H1 (cell line): ENCODE data around the gene RHBDD2. TPM values are rescaled to one million over a fixed set of nuclear protein-coding genes. Genes with fewer than 3 reads are reported as not detected.
"Not testable (repeated sequence)": the region's sequence is repeated elsewhere in the genome, so short reads cannot be mapped to it uniquely, and the experiment has no call there.

Experiments used
- CTCF ChIA-PET: fragments of 300-600 bp; sonication (Branson Sonifier 250); formaldehyde crosslinking; loops from one replicate; lab custom pipeline; 2021; ENCODE audit not compliant: partially characterized antibody; lab: Charles Lee
- POLR2A ChIA-PET: fragments of 300-600 bp; sonication (Branson Sonifier 250); formaldehyde crosslinking; loops from one replicate; lab custom pipeline; 2021; ENCODE audit warnings: inconsistent platforms; ENCODE audit not compliant: partially characterized antibody; lab: Charles Lee
- DNase-seq, 2 experiments: peaks; one replicate each; pipeline versions ENCODE4 v3.0.0 to v3.0.0-alpha.2; 2010 to 2022; ENCODE audit warnings: low spot score in 2 of 2, low read depth in 1 of 2, mixed read lengths in 1 of 2
- FAIRE-seq: peaks from 2 replicates; lab custom pipeline; 2011; peaks lifted over from hg19 to GRCh38; lab: Jason Lieb, UNC
- H2AFZ ChIP-seq: 2 replicates; pipeline ENCODE4 v1.8.1; 2012; ENCODE audit warnings: low read length, inconsistent platforms
- H2AK5ac ChIP-seq: 2 replicates; pipeline ENCODE4 v1.6.1; 2013; ENCODE audit warnings: low read depth, low read length
- H2BK120ac ChIP-seq: replicated peaks from 2 replicates; pipeline ENCODE3; 2013; ENCODE audit warnings: low read depth, low read length, inconsistent platforms
- H2BK12ac ChIP-seq: 2 replicates; pipeline ENCODE4 v1.6.1; 2013; ENCODE audit warnings: low read depth, low read length
- H2BK15ac ChIP-seq: 2 replicates; pipeline ENCODE4 v1.6.1; 2013; ENCODE audit warnings: low read length
- H2BK20ac ChIP-seq: 2 replicates; pipeline ENCODE4 v1.6.1; 2013; ENCODE audit warnings: low read length
- H2BK5ac ChIP-seq: 2 replicates; pipeline ENCODE4 v1.6.1; 2013; ENCODE audit warnings: low read depth, low read length
- H3K14ac ChIP-seq: 2 replicates; pipeline ENCODE4 v1.6.1; 2013; ENCODE audit warnings: inconsistent platforms; ENCODE audit not compliant: insufficient read length
- H3K18ac ChIP-seq: 2 replicates; pipeline ENCODE4 v1.6.1; 2013; ENCODE audit warnings: low read length; ENCODE audit errors: extremely low read depth
- H3K23ac ChIP-seq: 2 replicates; pipeline ENCODE4 v1.6.1; 2013; ENCODE audit warnings: inconsistent platforms; ENCODE audit not compliant: insufficient read length
- H3K23me2 ChIP-seq: 2 replicates; pipeline ENCODE4 v1.6.1; 2013; ENCODE audit warnings: low read depth, low read length
- H3K27ac ChIP-seq: 2 replicates; pipeline ENCODE4 v1.6.1; 2011; ENCODE audit warnings: low read depth, low read length, inconsistent platforms
- H3K27me3 ChIP-seq, 4 experiments: replicated peaks in 1 of 4; 1 replicate in 1 of 4; 2 replicates in 3 of 4; pipeline versions ENCODE4 v1.6.1 to v1.8.1; 2011 to 2013; ENCODE audit warnings: low read length in 3 of 4, mild to moderate bottlenecking in 3 of 4, inconsistent platforms in 2 of 4, mixed read lengths in 2 of 4, moderate library complexity in 1 of 4; ENCODE audit not compliant: control insufficient read depth in 3 of 4, insufficient read depth in 3 of 4; ENCODE audit errors: extremely low read depth in 1 of 4
- H3K36me3 ChIP-seq, 4 experiments: 2 replicates each; pipeline versions ENCODE4 v1.6.1 to v1.8.1; 2011 to 2013; ENCODE audit warnings: mild to moderate bottlenecking in 4 of 4, low read length in 3 of 4, moderate library complexity in 2 of 4, control low read depth in 1 of 4, inconsistent platforms in 1 of 4; ENCODE audit not compliant: insufficient read depth in 4 of 4, control insufficient read depth in 2 of 4
- H3K4ac ChIP-seq: replicated peaks from 2 replicates; pipeline ENCODE3; 2013; ENCODE audit warnings: low read length, low read depth, mixed read lengths, inconsistent platforms; ENCODE audit not compliant: insufficient read length
- H3K4me1 ChIP-seq, 4 experiments: replicated peaks in 1 of 4; 1 replicate in 1 of 4; 2 replicates in 3 of 4; pipeline versions ENCODE4 v1.6.1 to v1.8.1; 2011 to 2013; ENCODE audit warnings: low read length in 3 of 4, inconsistent platforms in 2 of 4, mixed read lengths in 1 of 4; ENCODE audit not compliant: insufficient read depth in 4 of 4, control insufficient read depth in 3 of 4
- H3K4me2 ChIP-seq, 2 experiments: 2 replicates each; pipeline versions ENCODE4 v1.6.1 to v1.8.1; 2011 to 2013; ENCODE audit warnings: low read depth in 2 of 2, low read length in 2 of 2, control low read depth in 1 of 2, inconsistent platforms in 1 of 2, mild to moderate bottlenecking in 1 of 2; ENCODE audit not compliant: insufficient read depth in 1 of 2
- H3K4me3 ChIP-seq, 4 experiments: fragments of 200-600, 300-600 bp in 1 of 4; sonication (generic), shearing (Covaris generic), sonication (Bioruptor Twin) in 1 of 4; 2 replicates each; pipeline versions ENCODE4 v1.5.1 to v1.8.1; 2011 to 2016; ENCODE audit warnings: low read length in 4 of 4, low read depth in 3 of 4, control low read depth in 2 of 4, inconsistent platforms in 2 of 4, mild to moderate bottlenecking in 2 of 4, mixed read lengths in 1 of 4, moderate library complexity in 1 of 4; ENCODE audit not compliant: insufficient read depth in 2 of 4; ENCODE audit errors: extremely low read depth in 1 of 4
- H3K56ac ChIP-seq: replicated peaks from 2 replicates; pipeline ENCODE3; 2013; ENCODE audit warnings: low read depth, mild to moderate bottlenecking, mixed read lengths, low read length, inconsistent platforms; ENCODE audit not compliant: insufficient read length
- H3K79me1 ChIP-seq: 2 replicates; pipeline ENCODE4 v1.6.1; 2013; ENCODE audit warnings: low read depth, low read length, control low read depth
- H3K79me2 ChIP-seq, 2 experiments: 2 replicates each; pipeline versions ENCODE4 v1.6.1 to v1.8.1; 2012 to 2013; ENCODE audit warnings: low read length in 2 of 2, mild to moderate bottlenecking in 2 of 2, inconsistent platforms in 1 of 2; ENCODE audit not compliant: insufficient read depth in 2 of 2, control insufficient read depth in 1 of 2
- H3K9ac ChIP-seq, 4 experiments: replicated peaks in 1 of 4; 1 replicate in 1 of 4; 2 replicates in 3 of 4; pipeline versions ENCODE4 v1.6.1 to v1.8.1; 2011 to 2013; ENCODE audit warnings: low read depth in 3 of 4, low read length in 3 of 4, control low read depth in 2 of 4, mild to moderate bottlenecking in 2 of 4, moderate library complexity in 2 of 4, inconsistent platforms in 1 of 4; ENCODE audit errors: extremely low read depth in 1 of 4
- H3K9me3 ChIP-seq, 2 experiments: 2 replicates each; pipeline versions ENCODE4 v1.6.1 to v1.8.1; 2012 to 2013; ENCODE audit warnings: mild to moderate bottlenecking in 2 of 2, moderate library complexity in 2 of 2, control low read depth in 1 of 2, inconsistent platforms in 1 of 2, low read depth in 1 of 2, low read length in 1 of 2, mixed read lengths in 1 of 2; ENCODE audit not compliant: insufficient read depth in 2 of 2
- H4K20me1 ChIP-seq, 2 experiments: replicated peaks in 1 of 2; 2 replicates each; pipeline versions ENCODE3 to v1.8.1; 2011 to 2013; ENCODE audit warnings: inconsistent platforms in 2 of 2, low read length in 2 of 2, mild to moderate bottlenecking in 1 of 2; ENCODE audit not compliant: insufficient read depth in 2 of 2, control insufficient read depth in 1 of 2
- H4K5ac ChIP-seq: 2 replicates; pipeline ENCODE4 v1.6.1; 2013; ENCODE audit warnings: low read length, low read depth, mixed read lengths, inconsistent platforms; ENCODE audit not compliant: insufficient read length
- H4K8ac ChIP-seq: 2 replicates; pipeline ENCODE4 v1.8.0; 2013; ENCODE audit warnings: mild to moderate bottlenecking, moderate library complexity, low read length, inconsistent platforms; ENCODE audit not compliant: insufficient read depth; ENCODE audit errors: extremely low read depth
- H4K91ac ChIP-seq: replicated peaks from 2 replicates; pipeline ENCODE3; 2013; ENCODE audit warnings: low read length, mixed read lengths, inconsistent platforms; ENCODE audit not compliant: insufficient read length
- WGBS, 2 experiments: shearing (Covaris generic) in 1 of 2; methylation state at CpG; one replicate each; pipeline versions ENCODE4 v1.1.6 to v1.1.7; 2013 to 2015; ENCODE audit warnings: low lambda C conversion rate in 2 of 2, mixed read lengths in 2 of 2, inconsistent platforms in 1 of 2, low coverage in 1 of 2, missing lambda C conversion rate in 1 of 2; ENCODE audit not compliant: insufficient replicate concordance in 2 of 2, insufficient coverage in 1 of 2, insufficient read length in 1 of 2; ENCODE audit errors: extremely low coverage in 1 of 2, missing lambda C conversion rate in 1 of 2; 5-methylcytosine and 5-hydroxymethylcytosine counted together
- polyA plus RNA-seq, 7 experiments: library from polyadenylated mRNA; depleted of rRNA in 3 of 7; stranded (reverse) in 5 of 7; unstranded in 2 of 7; fragments of >200 nt in 5 of 7; fragments of 200-250 nt in 2 of 7; gene quantifications; 1 replicate in 5 of 7; 2 replicates in 1 of 7; 4 replicates in 1 of 7; pipeline versions ENCODE4 v1.2.1 to v1.2.3, GENCODE V29; 2011 to 2013; ENCODE audit warnings: missing spikeins in 2 of 7, mixed read lengths in 2 of 7
- total RNA-seq: library from RNA; stranded (reverse); fragmentation: NEBNext Ultra II Directional; extraction: Animal tissue kit (Norgen Biotek cat#: 25700); gene quantifications from 2 replicates; pipeline ENCODE4 v1.2.1, GENCODE V29; 2021

RHBDD2 gene
- total and polyA plus RNA-seq, 2 of the 8 experiments (the other 6 are each of a cell fraction or from before 2014, with no cell fraction given): 28.3 to 65.5 TPM

DNA sequence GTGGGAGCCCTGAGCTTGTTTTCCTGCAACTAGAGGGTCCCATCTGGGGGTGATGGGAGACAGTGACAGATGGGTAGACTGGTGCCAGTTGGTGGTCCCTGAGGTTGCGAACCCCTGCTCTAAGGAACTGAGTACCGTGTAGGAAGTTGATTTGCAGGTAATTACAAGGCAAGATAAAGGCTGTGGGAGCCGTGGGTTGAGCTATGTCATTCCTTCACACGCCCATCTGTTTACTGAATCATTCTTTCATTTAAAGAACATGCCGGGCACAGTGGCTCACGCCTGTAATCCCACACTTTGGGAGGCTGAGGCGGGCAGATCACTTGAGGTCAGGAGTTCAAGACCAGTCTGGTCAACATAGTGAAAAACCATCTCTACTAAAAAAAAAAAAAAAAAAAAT, 12.4 kb downstream of the RHBDD2 start:
- not testable (repeated sequence) for H3K4me3 ChIP-seq, H2BK5ac ChIP-seq
- CTCF ChIA-PET: interaction anchor here (0.6 to 1.7 kb wide), 5 partner anchors 44 to 134 kb away, joined by 3 to 7 read pairs (median 4); no protein-coding TSS in a partner anchor

More for the DNA sequence above, 12.4 kb downstream of the RHBDD2 start:
- H2BK12ac ChIP-seq, H2BK120ac ChIP-seq, H4K5ac ChIP-seq, H2BK20ac ChIP-seq, H3K9ac ChIP-seq, H3K27ac ChIP-seq, H3K27me3 ChIP-seq, H4K8ac ChIP-seq, H2AK5ac ChIP-seq, H2AFZ ChIP-seq, H2BK15ac ChIP-seq, H3K18ac ChIP-seq, H4K91ac ChIP-seq, H3K14ac ChIP-seq, H3K23ac ChIP-seq, H3K79me2 ChIP-seq, DNase-seq, H3K56ac ChIP-seq, FAIRE-seq, H3K4me2 ChIP-seq, H3K9me3 ChIP-seq, H3K4ac ChIP-seq, H3K79me1 ChIP-seq, H3K4me1 ChIP-seq, H3K23me2 ChIP-seq: not testable (repeated sequence)
- WGBS, 2 experiments: 92% methylated on average over 7 of the region's 7 CpGs; no CpG with 5 or more reads in 1 of the 2 experiments
- peaks cover 0 to 14% (median 8%) of the 10 kb centered on the region in 4 experiments; a peak in 6 of 8 replicates for H3K36me3 ChIP-seq
- POLR2A ChIA-PET: interaction anchor here (1.0 to 3.8 kb wide), 9 partner anchors 8 to 156 kb away, joined by 3 to 23 read pairs (median 4); partner anchors contain the start of genes MDH2, POR, RHBDD2 and STYXL1
- H4K20me1 ChIP-seq: peaks cover 2 to 15% of the 10 kb centered on the region in 2 experiments
